ENCODE measurements around the gene UBE2O.

Gene UBE2O

DNA sequence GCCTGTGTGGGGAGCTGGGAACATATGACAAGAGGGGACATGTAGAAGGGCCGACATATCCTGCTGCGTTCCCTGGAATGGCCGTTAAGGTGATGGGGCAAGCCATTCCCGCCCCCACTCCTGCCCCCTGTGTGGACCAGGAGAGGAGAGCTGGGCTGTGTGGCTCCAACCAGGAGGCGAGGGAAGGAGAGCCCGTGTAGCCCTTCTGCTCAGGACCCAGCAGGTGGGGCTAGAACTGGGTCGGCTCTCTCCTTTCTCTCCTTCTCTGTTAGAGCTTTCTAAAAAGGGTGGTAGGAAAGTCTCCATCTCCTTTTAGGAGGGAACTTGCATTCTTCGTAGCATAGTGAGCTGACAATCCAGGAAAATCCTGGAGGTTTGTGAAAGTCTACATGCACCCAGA is 55.8 kb downstream of the UBE2O start:
- Histone ChIP-seq H3K9me3 (ENCODE audit: insufficient read depth, low read length) (no peaks in the 10 kb centered on the region), H2AFZ (ENCODE audit: low read depth, low read length) (no peak overlapping the region), H3K27ac (ENCODE audit: low read length) (no peak overlapping the region), H3K36me3 (replicated peaks; ENCODE audit: low read depth, low read length) (peaks cover 45% of the 10 kb centered on the region), H3K9ac (ENCODE audit: low read length) (no peak overlapping the region), H3K4me1 (ENCODE audit: low read length) (no peaks in the 10 kb centered on the region), H3K79me2 (ENCODE audit: low read length) (no peaks in the 10 kb centered on the region), H3K27me3 (ENCODE audit: low read depth, low read length) (no peaks in the 10 kb centered on the region), H4K20me1 (ENCODE audit: insufficient read depth, low read length) (no peaks in the 10 kb centered on the region), H3K4me3 (ENCODE audit: low read length) (no peak overlapping the region), H3K4me2 (ENCODE audit: low read length) (no peak overlapping the region)
- TF ChIP-seq, protein P1, sequence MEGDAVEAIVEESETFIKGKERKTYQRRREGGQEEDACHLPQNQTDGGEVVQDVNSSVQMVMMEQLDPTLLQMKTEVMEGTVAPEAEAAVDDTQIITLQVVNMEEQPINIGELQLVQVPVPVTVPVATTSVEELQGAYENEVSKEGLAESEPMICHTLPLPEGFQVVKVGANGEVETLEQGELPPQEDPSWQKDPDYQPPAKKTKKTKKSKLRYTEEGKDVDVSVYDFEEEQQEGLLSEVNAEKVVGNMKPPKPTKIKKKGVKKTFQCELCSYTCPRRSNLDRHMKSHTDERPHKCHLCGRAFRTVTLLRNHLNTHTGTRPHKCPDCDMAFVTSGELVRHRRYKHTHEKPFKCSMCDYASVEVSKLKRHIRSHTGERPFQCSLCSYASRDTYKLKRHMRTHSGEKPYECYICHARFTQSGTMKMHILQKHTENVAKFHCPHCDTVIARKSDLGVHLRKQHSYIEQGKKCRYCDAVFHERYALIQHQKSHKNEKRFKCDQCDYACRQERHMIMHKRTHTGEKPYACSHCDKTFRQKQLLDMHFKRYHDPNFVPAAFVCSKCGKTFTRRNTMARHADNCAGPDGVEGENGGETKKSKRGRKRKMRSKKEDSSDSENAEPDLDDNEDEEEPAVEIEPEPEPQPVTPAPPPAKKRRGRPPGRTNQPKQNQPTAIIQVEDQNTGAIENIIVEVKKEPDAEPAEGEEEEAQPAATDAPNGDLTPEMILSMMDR (IDR thresholded peaks at IDR 0.05; ENCODE audit: low read depth, low read length): no peak
- TF ChIP-seq EZH2phosphoT487 (IDR thresholded peaks at IDR 0.05; ENCODE audit: low read depth): no peak

- H3K9me3 ChIP-seq (ENCODE audit: insufficient read depth, low read length): no peaks in the 10 kb centered on the region
- H3K27me3 ChIP-seq (ENCODE audit: low read depth, low read length): no peaks in the 10 kb centered on the region
- TF ChIP-seq, protein P1 (IDR thresholded peaks at IDR 0.05; ENCODE audit: low read depth, low read length): no peak
- TF ChIP-seq EZH2phosphoT487 (IDR thresholded peaks at IDR 0.05; ENCODE audit: low read depth): no peak
- no peaks in the 10 kb centered on the region for H3K4me1 ChIP-seq (ENCODE audit: low read length)
- no peak overlapping the region for H3K4me3 ChIP-seq (ENCODE audit: low read length)
- H4K20me1 ChIP-seq (ENCODE audit: insufficient read depth, low read length): no peaks in the 10 kb centered on the region
- H3K79me2 ChIP-seq (ENCODE audit: low read length): no peaks in the 10 kb centered on the region
- H3K27ac ChIP-seq (ENCODE audit: low read length): no peak overlapping the region
- peaks cover 38% of the 10 kb centered on the region for H3K36me3 ChIP-seq (replicated peaks; ENCODE audit: low read depth, low read length)
- no peak overlapping the region for H3K4me2 ChIP-seq (ENCODE audit: low read length)
- no peak overlapping the region for H2AFZ ChIP-seq (ENCODE audit: low read depth, low read length)
- no peak overlapping the region for H3K9ac ChIP-seq (ENCODE audit: low read length)
Observed at GRCh38 chr17:76395980-76396379, 57.0 kb downstream of the UBE2O start.

DNA sequence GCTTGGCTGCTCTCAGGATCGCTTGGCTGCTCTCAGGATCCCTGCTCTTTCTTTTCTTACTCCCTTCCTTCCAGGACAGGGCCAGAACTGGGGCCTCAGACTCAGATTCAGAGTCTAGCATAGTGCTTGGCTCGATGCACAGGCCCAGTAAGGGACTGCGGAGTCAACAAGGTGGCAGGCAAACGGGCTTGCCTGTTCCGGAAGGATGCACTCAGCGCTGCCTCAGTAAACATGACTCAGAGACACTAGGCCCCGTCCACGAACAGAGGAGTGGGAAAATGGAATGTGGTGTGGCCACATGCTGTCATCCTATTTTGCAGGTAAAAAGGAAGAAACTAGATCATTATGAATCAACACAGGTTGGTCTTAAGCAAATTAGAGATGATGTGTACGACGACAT is 58.8 kb downstream of the UBE2O start:
- Histone ChIP-seq H4K20me1 (ENCODE audit: insufficient read depth, low read length) (no peaks in the 10 kb centered on the region), H3K4me3 (ENCODE audit: low read length) (no peak overlapping the region), H3K79me2 (ENCODE audit: low read length) (no peaks in the 10 kb centered on the region), H3K27ac (ENCODE audit: low read length) (no peak overlapping the region), H3K9me3 (ENCODE audit: insufficient read depth, low read length) (no peaks in the 10 kb centered on the region), H2AFZ (ENCODE audit: low read depth, low read length) (no peak overlapping the region), H3K36me3 (replicated peaks; ENCODE audit: low read depth, low read length) (peaks cover 36% of the 10 kb centered on the region), H3K27me3 (ENCODE audit: low read depth, low read length) (no peaks in the 10 kb centered on the region), H3K4me1 (ENCODE audit: low read length) (no peaks in the 10 kb centered on the region), H3K4me2 (ENCODE audit: low read length) (no peak overlapping the region), H3K9ac (ENCODE audit: low read length) (no peak overlapping the region)
- TF ChIP-seq, protein P1 (IDR thresholded peaks at IDR 0.05; ENCODE audit: low read depth, low read length): no peak
- no peak for TF ChIP-seq EZH2phosphoT487 (IDR thresholded peaks at IDR 0.05; ENCODE audit: low read depth)

DNA sequence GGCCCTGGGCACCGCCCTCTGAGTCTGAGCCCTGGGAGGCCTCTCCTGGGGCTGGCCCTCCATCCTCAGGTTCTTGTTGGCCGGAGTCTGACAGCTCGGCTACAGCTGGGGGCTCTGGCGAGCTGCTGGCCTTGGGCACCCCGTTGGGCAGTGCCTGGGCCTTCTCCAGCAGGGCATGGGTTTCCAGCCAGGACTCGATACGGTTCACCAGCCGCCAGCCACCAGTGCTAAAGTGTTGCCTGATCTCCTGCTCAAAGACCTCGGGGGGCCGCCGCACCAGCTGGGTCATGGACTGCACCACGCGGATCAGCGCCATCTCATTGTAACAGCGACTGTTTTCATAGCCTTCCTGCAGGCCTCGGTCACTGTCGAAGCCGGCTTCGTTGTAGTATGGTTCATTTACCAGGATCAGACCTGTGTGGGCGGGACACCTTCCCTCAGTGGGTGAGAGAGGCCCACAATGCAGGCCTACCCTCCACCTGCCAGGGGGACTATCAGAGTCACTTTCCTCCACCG is 61.7 kb downstream of the UBE2O start:
- H3K4me3 ChIP-seq (ENCODE audit: low read length): no peak overlapping the region
- H3K9ac ChIP-seq (ENCODE audit: low read length): no peak overlapping the region
- H4K20me1 ChIP-seq (ENCODE audit: insufficient read depth, low read length): no peaks in the 10 kb centered on the region
- H2AFZ ChIP-seq (ENCODE audit: low read depth, low read length): no peak overlapping the region
- H3K79me2 ChIP-seq (ENCODE audit: low read length): no peaks in the 10 kb centered on the region
- no peak overlapping the region for H3K27ac ChIP-seq (ENCODE audit: low read length)
- H3K4me1 ChIP-seq (ENCODE audit: low read length): no peaks in the 10 kb centered on the region
- peaks cover 24% of the 10 kb centered on the region for H3K36me3 ChIP-seq (replicated peaks; ENCODE audit: low read depth, low read length)
- no peaks in the 10 kb centered on the region for H3K9me3 ChIP-seq (ENCODE audit: insufficient read depth, low read length)
- no peak overlapping the region for H3K4me2 ChIP-seq (ENCODE audit: low read length)
- H3K27me3 ChIP-seq (ENCODE audit: low read depth, low read length): no peaks in the 10 kb centered on the region
- no peak for TF ChIP-seq EZH2phosphoT487 (IDR thresholded peaks at IDR 0.05; ENCODE audit: low read depth)
- TF ChIP-seq, protein P1 (IDR thresholded peaks at IDR 0.05; ENCODE audit: low read depth, low read length): no peak
